HepG2 (cell line): Measurements from ENCODE around the gene CCL3. TPM values are rescaled to one million over a fixed set of nuclear protein-coding genes. Genes with fewer than 3 reads are reported as not detected.

Source experiments
- ATAC-seq: fragments of 200-7000 bp; cut with Tn5 transposase; 3 replicates; pipeline ENCODE4 v1.9.1; 2020; ENCODE audit warnings: mild to moderate bottlenecking, moderate library complexity
- BruUV-seq: library from RNA; stranded (reverse); fragments of 400-500 nt; replicated peaks from 2 replicates; lab custom pipeline; 2021; lab: Mats Ljungman, UMichigan
- CTCF ChIA-PET: fragments of 300-600 bp; formaldehyde crosslinking; extraction: SDS; loops from one replicate; lab custom pipeline; 2021; ENCODE audit warnings: low total read pairs, inconsistent platforms, low intra/inter-chr PET ratio; lab: Yijun Ruan, JAX
- POLR2A ChIA-PET: fragments of 350-600 bp; sonication (Branson Sonifier 250); formaldehyde crosslinking; loops from one replicate; lab custom pipeline; 2020; ENCODE audit warnings: antibody characterized with exemption, inconsistent platforms; lab: Yijun Ruan, JAX
- DNase-seq: peaks from one replicate; pipeline ENCODE4 v3.0.0-alpha.2; 2015; ENCODE audit warnings: low spot score
- FAIRE-seq: peaks from 3 replicates; lab custom pipeline; 2011; peaks lifted over from hg19 to GRCh38; lab: Jason Lieb, UNC
- H2AFZ ChIP-seq: one replicate; pipeline ENCODE4 v1.6.1; 2011; ENCODE audit warnings: low read length, inconsistent platforms
- H3K27ac ChIP-seq: fragments of 300-600 bp; 3 replicates; pipeline ENCODE4 v1.8.0; 2011; ENCODE audit warnings: mixed run types, mild to moderate bottlenecking, mixed read lengths, low read length, inconsistent platforms; ENCODE audit not compliant: insufficient read depth; ENCODE audit errors: extremely low read length
- H3K27me3 ChIP-seq, 2 experiments: fragments of 200-600 bp in 1 of 2; 2 replicates in 1 of 2; 3 replicates in 1 of 2; pipeline versions ENCODE4 v1.6.0 to v1.8.0; 2011; ENCODE audit warnings: low read length in 2 of 2, mild to moderate bottlenecking in 2 of 2, moderate library complexity in 2 of 2, inconsistent platforms in 1 of 2; ENCODE audit not compliant: insufficient read depth in 2 of 2, control insufficient read depth in 1 of 2
- H3K36me3 ChIP-seq, 2 experiments: fragments of 200-600 bp in 1 of 2; replicated peaks in 1 of 2; 2 replicates in 1 of 2; 3 replicates in 1 of 2; pipeline versions ENCODE4 v1.5.1 to v1.8.0; 2011; ENCODE audit warnings: low read length in 2 of 2, inconsistent platforms in 1 of 2; ENCODE audit not compliant: insufficient read depth in 2 of 2, control insufficient read depth in 1 of 2
- H3K4me1 ChIP-seq: 2 replicates; pipeline ENCODE4 v1.5.1; 2012; ENCODE audit warnings: low read length, inconsistent platforms; ENCODE audit not compliant: insufficient read depth
- H3K4me2 ChIP-seq: 2 replicates; pipeline ENCODE4 v1.6.0; 2011; ENCODE audit warnings: low read depth, low read length, inconsistent platforms
- H3K4me3 ChIP-seq, 3 experiments: fragments of 200-600 bp in 1 of 3; sonication (generic), shearing (Covaris generic) in 1 of 3; replicated peaks in 1 of 3; 2 replicates each; pipeline ENCODE4 v1.5.1; 2011 to 2016; ENCODE audit warnings: low read length in 3 of 3, inconsistent platforms in 2 of 3, low read depth in 2 of 3, mild to moderate bottlenecking in 2 of 3, control low read depth in 1 of 3, mixed read lengths in 1 of 3; ENCODE audit not compliant: insufficient read depth in 1 of 3
- H3K79me2 ChIP-seq: one replicate; pipeline ENCODE4 v1.6.1; 2011; ENCODE audit warnings: low read length, inconsistent platforms; ENCODE audit not compliant: insufficient read depth
- H3K9ac ChIP-seq: 2 replicates; pipeline ENCODE4 v1.6.0; 2011; ENCODE audit warnings: mild to moderate bottlenecking, low read depth, low read length, inconsistent platforms; ENCODE audit not compliant: insufficient read depth
- H3K9me3 ChIP-seq: 2 replicates; pipeline ENCODE4 v1.5.1; 2012; ENCODE audit warnings: mild to moderate bottlenecking, low read length
- H4K20me1 ChIP-seq: 2 replicates; pipeline ENCODE4 v1.6.0; 2011; ENCODE audit warnings: inconsistent platforms, mild to moderate bottlenecking, low read length, moderate library complexity; ENCODE audit not compliant: insufficient read depth
- ARNTL ChIP-seq: sonication (generic); formaldehyde crosslinking; IDR thresholded peaks from 2 replicates; pipeline ENCODE4 v1.4.0; 2020; ENCODE audit warnings: mild to moderate bottlenecking, missing genetic modification reagents
- FOXM1 ChIP-seq: sonication (generic); formaldehyde crosslinking; IDR thresholded peaks from 2 replicates; pipeline ENCODE4 v1.5.0; 2020; ENCODE audit warnings: missing genetic modification reagents
- KDM6A ChIP-seq: IDR thresholded peaks from 2 replicates; pipeline ENCODE4 v1.6.1; 2016; ENCODE audit warnings: low read depth
- KLF16 ChIP-seq, 2 experiments: sonication (generic) in 1 of 2; formaldehyde crosslinking in 1 of 2; IDR thresholded peaks; 2 replicates each; pipeline versions ENCODE4 v1.6.1 to v1.8.0; 2016 to 2023; ENCODE audit warnings: missing genetic modification reagents in 2 of 2, missing compliant biosample characterization in 1 of 2
- MIXL1 ChIP-seq: IDR thresholded peaks from 2 replicates; pipeline ENCODE4 v1.6.1; 2016
- RELA ChIP-seq: sonication (generic); formaldehyde crosslinking; IDR thresholded peaks from 2 replicates; pipeline ENCODE4 v1.4.0; 2020; ENCODE audit warnings: missing genetic modification reagents
- SNAPC2 ChIP-seq: sonication (generic); formaldehyde crosslinking; IDR thresholded peaks from 2 replicates; pipeline ENCODE4 v1.8.1; 2022; ENCODE audit warnings: mild to moderate bottlenecking, missing genetic modification reagents
- SNRNP70 ChIP-seq: fragments of 200-400 bp; formaldehyde crosslinking; IDR thresholded peaks from 2 replicates; pipeline ENCODE4 v1.6.1; 2017; ENCODE audit warnings: mild to moderate bottlenecking, low read depth, low read length, moderate library complexity
- STAT5B ChIP-seq: sonication (generic); formaldehyde crosslinking; IDR thresholded peaks from 2 replicates; pipeline ENCODE4 v1.4.0; 2020; ENCODE audit warnings: missing genetic modification reagents
- SUZ12 ChIP-seq: fragments of 150-350 bp; IDR thresholded peaks from 2 replicates; pipeline ENCODE4 v1.6.1; 2014; ENCODE audit warnings: low read depth, low read length
- XBP1 ChIP-seq: sonication (generic); formaldehyde crosslinking; IDR thresholded peaks from 2 replicates; pipeline ENCODE4 v1.5.0; 2020; ENCODE audit warnings: missing genetic modification reagents
- ZNF331 ChIP-seq: sonication (generic); formaldehyde crosslinking; IDR thresholded peaks from 2 replicates; pipeline ENCODE4 v1.4.0; 2020; ENCODE audit warnings: missing genetic modification reagents
- ZNF510 ChIP-seq: sonication (generic); formaldehyde crosslinking; IDR thresholded peaks from 2 replicates; pipeline ENCODE4 v1.4.0; 2020; ENCODE audit warnings: low read depth, mild to moderate bottlenecking, missing genetic modification reagents
- ZNF564 ChIP-seq: sonication (generic); formaldehyde crosslinking; IDR thresholded peaks from 2 replicates; pipeline ENCODE4 v1.8.1; 2023; ENCODE audit warnings: mild to moderate bottlenecking, missing genetic modification reagents
- WGBS: methylation state at CpG from one replicate; pipeline ENCODE4 v1.1.6; 2017; ENCODE audit warnings: low lambda C conversion rate; 5-methylcytosine and 5-hydroxymethylcytosine counted together
- in situ Hi-C: cut with HindIII; loops from 2 replicates; pipeline ENCODE4 v1.10.0; 2017; ENCODE audit warnings: low pct_unique_long_range_greater_than_20kb; ENCODE audit not compliant: extremely low pct_ligation_motif_present
- intact Hi-C: fragments of 100-400 bp; cut with micrococcal nuclease; formaldehyde crosslinking; loops from one replicate; pipeline ENCODE4 v1.10.0; 2022; ENCODE audit not compliant: unreplicated experiment
- polyA plus RNA-seq, 8 experiments: library from polyadenylated mRNA; depleted of rRNA in 3 of 8; stranded (reverse) in 7 of 8; unstranded in 1 of 8; fragments of >200 nt; fragmentation: Illumina TruSeq in 4 of 8; extraction: Trizol in 4 of 8; gene quantifications; 2 replicates each; pipeline versions ENCODE4 v1.2.1 to v1.2.3, GENCODE V29; 2011 to 2016; ENCODE audit warnings: low read depth in 4 of 8, missing spikeins in 1 of 8, mixed read lengths in 1 of 8; ENCODE audit not compliant: insufficient read depth in 1 of 8
- total RNA-seq, 5 experiments: library from RNA; depleted of rRNA; stranded (reverse); fragments of >200 nt; fragmentation: Illumina TruSeq; extraction: Trizol; gene quantifications; 2 replicates each; pipeline ENCODE4 v1.2.3, GENCODE V29; 2016; ENCODE audit warnings: low read depth in 1 of 5
- TF ChIP-seq, protein P1 (sequence below): sonication (generic); formaldehyde crosslinking; IDR thresholded peaks from 2 replicates; pipeline ENCODE4 v1.4.0; 2020; ENCODE audit warnings: missing genetic modification reagents, borderline replicate concordance

Gene CCL3
- total and polyA plus RNA-seq, 2 of the 13 experiments (the other 11 are each of a cell fraction or from before 2014, with no cell fraction given) = not detected

- DNase-seq (no peak), ATAC-seq (no peak), FAIRE-seq (no peak)
- Histone ChIP-seq H3K27ac (no peak overlapping the region), H3K9me3 (no peaks in the 10 kb centered on the region), H3K4me1 (no peaks in the 10 kb centered on the region), H3K36me3 (no peaks in the 10 kb centered on the region), H3K9ac (no peak overlapping the region), H2AFZ (no peak overlapping the region), H3K4me2 (no peak overlapping the region), H3K27me3 (no peaks in the 10 kb centered on the region), H3K4me3 (no peak overlapping the region), H3K79me2 (no peaks in the 10 kb centered on the region), H4K20me1 (no peaks in the 10 kb centered on the region)
- CTCF ChIA-PET = no interaction called here
- POLR2A ChIA-PET = no interaction called here
- WGBS = 4% methylated on average over 5 of the region's 5 CpGs
- BruUV-seq = no TSS peak
- TF ChIP-seq SNAPC2 (CRISPR knock-in tag) (no peak), ZNF331 (CRISPR knock-in tag) (no peak), KDM6A (CRISPR knock-in tag) (no peak), SNRNP70 (no peak), MIXL1 (CRISPR knock-in tag) (no peak), STAT5B (CRISPR knock-in tag) (no peak), SUZ12 (no peak)
- in situ Hi-C loops = loop anchor here (10.0 kb wide), 1 partner anchor 61 kb away; no protein-coding TSS in a partner anchor
- intact Hi-C loops = no loop called here
Measured at GRCh38 chr17:36105781-36106492, 16.0 kb upstream of the CCL3 start.

- H2AFZ ChIP-seq = no peak overlapping the region
- no peak overlapping the region for H3K4me2 ChIP-seq
- no peaks in the 10 kb centered on the region for H4K20me1 ChIP-seq
- CTCF ChIA-PET = no interaction called here
- no peaks in the 10 kb centered on the region for H3K9me3 ChIP-seq
- no peaks in the 10 kb centered on the region for H3K27me3 ChIP-seq
- no peak overlapping the region for H3K4me3 ChIP-seq
- no peaks in the 10 kb centered on the region for H3K79me2 ChIP-seq
- no TSS peak for BruUV-seq
- no peak overlapping the region for H3K27ac ChIP-seq
- no peak overlapping the region for H3K9ac ChIP-seq
- ATAC-seq = no peak
- no peak for TF ChIP-seq ARNTL (CRISPR knock-in tag)
- no peak for TF ChIP-seq ZNF510 (CRISPR knock-in tag)
- TF ChIP-seq FOXM1 = no peak
- TF ChIP-seq XBP1 (CRISPR knock-in tag) = no peak
- TF ChIP-seq RELA (CRISPR knock-in tag) = no peak
- TF ChIP-seq, protein P1, sequence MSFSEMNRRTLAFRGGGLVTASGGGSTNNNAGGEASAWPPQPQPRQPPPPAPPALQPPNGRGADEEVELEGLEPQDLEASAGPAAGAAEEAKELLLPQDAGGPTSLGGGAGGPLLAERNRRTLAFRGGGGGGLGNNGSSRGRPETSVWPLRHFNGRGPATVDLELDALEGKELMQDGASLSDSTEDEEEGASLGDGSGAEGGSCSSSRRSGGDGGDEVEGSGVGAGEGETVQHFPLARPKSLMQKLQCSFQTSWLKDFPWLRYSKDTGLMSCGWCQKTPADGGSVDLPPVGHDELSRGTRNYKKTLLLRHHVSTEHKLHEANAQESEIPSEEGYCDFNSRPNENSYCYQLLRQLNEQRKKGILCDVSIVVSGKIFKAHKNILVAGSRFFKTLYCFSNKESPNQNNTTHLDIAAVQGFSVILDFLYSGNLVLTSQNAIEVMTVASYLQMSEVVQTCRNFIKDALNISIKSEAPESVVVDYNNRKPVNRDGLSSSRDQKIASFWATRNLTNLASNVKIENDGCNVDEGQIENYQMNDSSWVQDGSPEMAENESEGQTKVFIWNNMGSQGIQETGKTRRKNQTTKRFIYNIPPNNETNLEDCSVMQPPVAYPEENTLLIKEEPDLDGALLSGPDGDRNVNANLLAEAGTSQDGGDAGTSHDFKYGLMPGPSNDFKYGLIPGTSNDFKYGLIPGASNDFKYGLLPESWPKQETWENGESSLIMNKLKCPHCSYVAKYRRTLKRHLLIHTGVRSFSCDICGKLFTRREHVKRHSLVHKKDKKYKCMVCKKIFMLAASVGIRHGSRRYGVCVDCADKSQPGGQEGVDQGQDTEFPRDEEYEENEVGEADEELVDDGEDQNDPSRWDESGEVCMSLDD = no peak
- no peak for TF ChIP-seq ZNF564 (CRISPR knock-in tag)
- no peak for TF ChIP-seq KLF16 (CRISPR knock-in tag; IDR thresholded peaks at IDR 0.05)
- TF ChIP-seq, all 625 proteins: peak for 0
- WGBS = 23% methylated on average over 4 of the region's 4 CpGs
- Histone ChIP-seq H3K4me1 (no peaks in the 10 kb centered on the region), H3K36me3 (no peaks in the 10 kb centered on the region)
- in situ Hi-C loops (loop anchor here (10.0 kb wide), 1 partner anchor 60 kb away; no protein-coding TSS in a partner anchor), intact Hi-C loops (no loop called here)
- FAIRE-seq = no peak
- no peak for DNase-seq
- POLR2A ChIA-PET = no interaction called here
Measured at GRCh38 chr17:36104701-36105181, 14.8 kb upstream of the CCL3 start.
